GM10248 (cell line): ENCODE measurements around the gene DOCK1.
"Not testable (repeated sequence)": the region's sequence is repeated elsewhere in the genome, so short reads cannot be mapped to it uniquely, and the experiment has no call there.

ENCODE experiments used
- CTCF ChIA-PET: fragments of 300-600 bp; sonication (Branson Sonifier 250); formaldehyde crosslinking; extraction: SDS; loops from one replicate; lab custom pipeline; 2021; ENCODE audit warnings: antibody characterized with exemption; lab: Yijun Ruan, JAX
- POLR2A ChIA-PET: fragments of 350-650 bp; sonication (Branson Sonifier 250); formaldehyde crosslinking; extraction: SDS; loops from one replicate; lab custom pipeline; 2020; ENCODE audit warnings: antibody characterized with exemption; lab: Yijun Ruan, JAX
- DNase-seq: peaks from one replicate; pipeline ENCODE4 v3.0.0; 2012; ENCODE audit errors: extremely low spot score
- CTCF ChIP-seq: IDR thresholded peaks from 2 replicates; pipeline ENCODE4 v1.5.1; 2012; ENCODE audit warnings: mild to moderate bottlenecking, low read depth; ENCODE audit errors: extremely low read depth, missing control alignments, control extremely low read depth

The DOCK1 gene

DNA sequence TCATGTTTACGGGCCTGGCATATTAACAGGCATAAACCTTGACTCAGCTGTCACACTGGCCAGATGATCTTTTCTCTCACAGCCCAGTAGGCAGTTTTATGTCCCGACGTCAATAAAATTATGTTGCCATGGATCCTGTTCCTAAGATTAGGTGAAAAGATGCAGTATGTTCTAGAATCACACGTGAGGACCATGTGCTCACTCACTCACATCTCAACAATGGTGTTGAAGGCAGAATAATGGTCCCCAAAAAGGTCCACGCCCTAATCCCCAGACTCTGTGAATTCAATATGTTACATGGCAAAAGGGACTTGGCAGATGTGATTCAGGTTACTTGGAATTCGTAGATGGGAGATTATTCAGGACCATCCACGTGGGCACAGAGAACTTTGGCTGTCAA is 3.5 kb downstream of the DOCK1 start:
- CTCF ChIA-PET: no interaction called here
- DNase-seq: no peak
- POLR2A ChIA-PET: no interaction called here
- no peak for TF ChIP-seq CTCF

- CTCF ChIA-PET: no interaction called here
Observed at GRCh38 chr10:126909147-126909546, 3.9 kb downstream of the DOCK1 start.

GRCh38 chr10:126910196-126910595 is 5.0 kb downstream of the DOCK1 start:
- no peak for TF ChIP-seq CTCF
- POLR2A ChIA-PET: no interaction called here
- DNase-seq: no peak
- CTCF ChIA-PET: no interaction called here

More at GRCh38 chr10:126909147-126909546, 3.9 kb downstream of the DOCK1 start:
- no peak for TF ChIP-seq CTCF
- no peak for DNase-seq
- POLR2A ChIA-PET: no interaction called here

DNA sequence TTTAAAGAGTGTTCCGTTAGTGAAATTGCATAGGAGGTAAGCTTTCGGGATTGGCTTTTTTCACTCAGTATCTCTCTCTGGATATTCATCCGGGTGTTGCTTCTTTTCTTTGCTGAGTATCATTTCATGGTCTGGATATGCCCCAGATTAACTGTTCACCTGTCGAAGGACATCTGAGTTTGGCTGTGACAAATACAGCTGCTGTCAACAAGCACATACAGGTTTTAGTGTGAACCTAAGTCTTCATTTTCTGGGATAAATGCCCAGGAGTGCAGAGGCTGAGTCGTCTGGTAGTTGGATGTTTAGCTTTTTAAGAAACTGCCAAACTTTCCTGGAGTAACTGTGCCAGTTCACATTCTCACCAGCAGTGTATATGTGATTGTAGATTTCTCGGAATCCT is 5.6 kb downstream of the DOCK1 start:
- TF ChIP-seq CTCF: no peak
- ChIA-PET POLR2A (no interaction called here), CTCF (no interaction called here)
- no peak for DNase-seq

GRCh38 chr10:126911301-126911700 is 6.1 kb downstream of the DOCK1 start:
- DNase-seq: no peak
- CTCF ChIA-PET: no interaction called here
- no peak for TF ChIP-seq CTCF
- POLR2A ChIA-PET: no interaction called here

- DNase-seq: no peak
- no peak for TF ChIP-seq CTCF
- POLR2A ChIA-PET: no interaction called here
- CTCF ChIA-PET: no interaction called here
Observed at GRCh38 chr10:126913316-126913715, 8.1 kb downstream of the DOCK1 start.

GRCh38 chr10:126914561-126914960 is 9.3 kb downstream of the DOCK1 start:
- CTCF ChIA-PET: no interaction called here
- no peak for DNase-seq

GRCh38 chr10:126916952-126917351 is 11.7 kb downstream of the DOCK1 start:
- CTCF ChIA-PET, POLR2A ChIA-PET, DNase-seq: not testable (repeated sequence)

More at GRCh38 chr10:126914561-126914960, 9.3 kb downstream of the DOCK1 start:
- POLR2A ChIA-PET: no interaction called here
- no peak for TF ChIP-seq CTCF
